ENCODE results near the gene DMD.

The DMD gene

GRCh38 chrX:31807165-31807564, 1404.2 kb downstream of the DMD start:
- H3K9me3 ChIP-seq, result no peaks in the 10 kb centered on the region
- no peaks in the 10 kb centered on the region for H3K4me1 ChIP-seq
- no peak overlapping the region for H3K4me3 ChIP-seq (ENCODE audit: low read depth, low read length)
- H3K36me3 ChIP-seq, result no peaks in the 10 kb centered on the region
- DNase-seq, result no peak
- TF ChIP-seq, protein P1, sequence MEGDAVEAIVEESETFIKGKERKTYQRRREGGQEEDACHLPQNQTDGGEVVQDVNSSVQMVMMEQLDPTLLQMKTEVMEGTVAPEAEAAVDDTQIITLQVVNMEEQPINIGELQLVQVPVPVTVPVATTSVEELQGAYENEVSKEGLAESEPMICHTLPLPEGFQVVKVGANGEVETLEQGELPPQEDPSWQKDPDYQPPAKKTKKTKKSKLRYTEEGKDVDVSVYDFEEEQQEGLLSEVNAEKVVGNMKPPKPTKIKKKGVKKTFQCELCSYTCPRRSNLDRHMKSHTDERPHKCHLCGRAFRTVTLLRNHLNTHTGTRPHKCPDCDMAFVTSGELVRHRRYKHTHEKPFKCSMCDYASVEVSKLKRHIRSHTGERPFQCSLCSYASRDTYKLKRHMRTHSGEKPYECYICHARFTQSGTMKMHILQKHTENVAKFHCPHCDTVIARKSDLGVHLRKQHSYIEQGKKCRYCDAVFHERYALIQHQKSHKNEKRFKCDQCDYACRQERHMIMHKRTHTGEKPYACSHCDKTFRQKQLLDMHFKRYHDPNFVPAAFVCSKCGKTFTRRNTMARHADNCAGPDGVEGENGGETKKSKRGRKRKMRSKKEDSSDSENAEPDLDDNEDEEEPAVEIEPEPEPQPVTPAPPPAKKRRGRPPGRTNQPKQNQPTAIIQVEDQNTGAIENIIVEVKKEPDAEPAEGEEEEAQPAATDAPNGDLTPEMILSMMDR (IDR thresholded peaks at IDR 0.05; ENCODE audit: low read depth, low read length), result no peak
- no peaks in the 10 kb centered on the region for H3K27me3 ChIP-seq

GRCh38 chrX:31805781-31806180, 1405.6 kb downstream of the DMD start:
- Histone ChIP-seq H3K4me3 (ENCODE audit: low read depth, low read length) (no peak overlapping the region), H3K4me1 (no peaks in the 10 kb centered on the region), H3K27me3 (no peaks in the 10 kb centered on the region), H3K9me3 (no peaks in the 10 kb centered on the region), H3K36me3 (no peaks in the 10 kb centered on the region)
- no peak for DNase-seq
- TF ChIP-seq, protein P1 (IDR thresholded peaks at IDR 0.05; ENCODE audit: low read depth, low read length), result no peak

- no peaks in the 10 kb centered on the region for H3K9me3 ChIP-seq
- TF ChIP-seq, protein P1 (IDR thresholded peaks at IDR 0.05; ENCODE audit: low read depth, low read length), result no peak
- H3K36me3 ChIP-seq, result no peaks in the 10 kb centered on the region
- no peak overlapping the region for H3K4me3 ChIP-seq (ENCODE audit: low read depth, low read length)
- H3K27me3 ChIP-seq, result no peaks in the 10 kb centered on the region
- no peaks in the 10 kb centered on the region for H3K4me1 ChIP-seq
- no peak for DNase-seq
Observed at GRCh38 chrX:31800219-31800618, 1411.1 kb downstream of the DMD start.

DNA sequence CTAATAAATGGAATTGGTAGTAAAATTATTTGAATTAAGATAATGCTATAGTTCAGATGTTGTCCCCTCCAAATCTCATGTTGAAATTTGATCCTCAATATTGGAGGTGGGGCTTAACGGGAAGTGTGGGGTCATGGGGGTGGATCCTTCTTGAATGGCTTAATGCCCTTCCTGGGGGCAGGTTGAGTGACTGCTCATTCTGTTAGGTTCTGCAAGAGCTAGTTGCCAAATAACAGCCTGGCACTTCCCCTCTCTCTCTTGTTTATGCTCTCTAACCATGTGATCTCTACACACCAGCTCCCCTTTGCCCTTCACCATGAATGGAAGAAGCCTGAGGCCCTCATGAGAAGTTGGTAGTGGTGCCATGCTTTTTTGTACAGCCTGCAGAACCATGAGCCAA, 1414.7 kb downstream of the DMD start:
- Histone ChIP-seq H3K27me3 (no peaks in the 10 kb centered on the region), H3K36me3 (no peaks in the 10 kb centered on the region), H3K4me3 (ENCODE audit: low read depth, low read length) (no peak overlapping the region), H3K4me1 (no peaks in the 10 kb centered on the region), H3K9me3 (no peaks in the 10 kb centered on the region)
- DNase-seq, result no peak
- TF ChIP-seq, protein P1 (IDR thresholded peaks at IDR 0.05; ENCODE audit: low read depth, low read length), result no peak

DNA sequence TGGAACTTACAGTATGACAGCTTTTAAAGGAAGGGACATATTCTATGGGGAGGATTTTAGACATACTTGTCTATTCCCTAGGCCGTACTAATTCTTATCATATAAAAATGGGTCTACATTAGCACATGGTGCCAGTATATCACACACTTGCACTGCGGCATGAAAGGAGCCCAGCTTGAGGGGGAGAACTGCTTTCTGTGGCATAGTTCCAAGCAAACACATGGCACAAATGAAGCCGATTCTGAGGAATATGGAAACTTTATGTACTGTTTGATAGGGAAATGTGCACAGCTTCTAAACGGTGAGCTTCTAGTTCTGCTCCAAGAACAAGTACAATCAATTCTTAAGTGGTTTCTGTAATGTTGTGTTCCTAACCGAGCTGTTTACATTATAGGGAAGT, 1463.9 kb downstream of the DMD start:
- H3K9me3 ChIP-seq, result no peaks in the 10 kb centered on the region
- no peaks in the 10 kb centered on the region for H3K4me1 ChIP-seq
- H3K36me3 ChIP-seq, result no peaks in the 10 kb centered on the region
- H3K27me3 ChIP-seq, result no peaks in the 10 kb centered on the region
- TF ChIP-seq, protein P1 (IDR thresholded peaks at IDR 0.05; ENCODE audit: low read depth, low read length), result no peak
- no peak for DNase-seq
- H3K4me3 ChIP-seq (ENCODE audit: low read depth, low read length), result no peak overlapping the region

GRCh38 chrX:31743004-31743403, 1468.3 kb downstream of the DMD start:
- Histone ChIP-seq H3K9me3 (no peaks in the 10 kb centered on the region), H3K36me3 (no peaks in the 10 kb centered on the region), H3K27me3 (no peaks in the 10 kb centered on the region), H3K4me1 (no peaks in the 10 kb centered on the region), H3K4me3 (ENCODE audit: low read depth, low read length) (no peak overlapping the region)
- no peak for DNase-seq
- TF ChIP-seq, protein P1 (IDR thresholded peaks at IDR 0.05; ENCODE audit: low read depth, low read length), result no peak

All from BE2C (cell line).